Stomach smooth muscle (tissue), 2 donors: Measurements from ENCODE around the gene NXPE3.
"Not testable (repeated sequence)": the region's sequence is repeated elsewhere in the genome, so short reads cannot be mapped to it uniquely, and the experiment has no call there.

Experiments used
- H3K27ac ChIP-seq: one replicate; pipeline ENCODE4 v1.7.0; 2013; ENCODE audit warnings: mild to moderate bottlenecking, low read length, inconsistent platforms
- H3K27me3 ChIP-seq, 2 donors: one replicate each; pipeline ENCODE4 v1.7.0; 2013; ENCODE audit warnings: low read length in 2 of 2; ENCODE audit not compliant: insufficient read depth in 2 of 2, control insufficient read depth in 1 of 2
- H3K36me3 ChIP-seq, 2 donors: one replicate each; pipeline ENCODE4 v1.7.0; 2013; ENCODE audit warnings: low read length in 2 of 2; ENCODE audit not compliant: control insufficient read depth in 2 of 2, insufficient read depth in 2 of 2
- H3K4me1 ChIP-seq: one replicate; pipeline ENCODE4 v1.7.0; 2013; ENCODE audit warnings: low read length; ENCODE audit not compliant: control insufficient read depth, insufficient read depth
- H3K4me3 ChIP-seq, 2 donors: one replicate each; pipeline ENCODE4 v1.7.0; 2013; ENCODE audit warnings: low read length in 2 of 2
- H3K9ac ChIP-seq, 2 donors: one replicate each; pipeline ENCODE4 v1.7.0; 2013; ENCODE audit warnings: low read length in 2 of 2, mild to moderate bottlenecking in 1 of 2
- H3K9me3 ChIP-seq, 2 donors: one replicate each; pipeline ENCODE4 v1.7.0; 2013; ENCODE audit warnings: low read length in 2 of 2; ENCODE audit not compliant: control insufficient read depth in 2 of 2
- donor health status: healthy.
- donor health status: Pancreatic carcinoma.

NXPE3 gene

GRCh38 chr3:101862416-101863165 is 83.6 kb downstream of the NXPE3 start:
- Histone ChIP-seq H3K27ac (no peak overlapping the region), H3K9me3 (no peaks in the 10 kb centered on the region), H3K4me1 (peaks cover 3% of the 10 kb centered on the region), H3K9ac (no peak overlapping the region), H3K4me3 (no peak overlapping the region), H3K27me3 (no peaks in the 10 kb centered on the region), H3K36me3 (peaks cover 15 to 36% of the 10 kb centered on the region in 2 donors)

GRCh38 chr3:101864926-101865325 is 85.9 kb downstream of the NXPE3 start:
- H3K4me1 ChIP-seq, H3K27me3 ChIP-seq, H3K9ac ChIP-seq, H3K27ac ChIP-seq, H3K9me3 ChIP-seq, H3K4me3 ChIP-seq: not testable (repeated sequence)
- peaks cover 6 to 16% of the 10 kb centered on the region in 2 donors for H3K36me3 ChIP-seq

GRCh38 chr3:101865751-101866509 is 86.9 kb downstream of the NXPE3 start:
- H3K4me1 ChIP-seq: peaks cover 3% of the 10 kb centered on the region
- no peak overlapping the region for H3K9ac ChIP-seq
- no peaks in the 10 kb centered on the region for H3K9me3 ChIP-seq
- H3K27ac ChIP-seq: no peak overlapping the region
- peaks cover 0 to 10% of the 10 kb centered on the region in 2 donors for H3K36me3 ChIP-seq
- no peak overlapping the region for H3K4me3 ChIP-seq
- H3K27me3 ChIP-seq: no peaks in the 10 kb centered on the region

DNA sequence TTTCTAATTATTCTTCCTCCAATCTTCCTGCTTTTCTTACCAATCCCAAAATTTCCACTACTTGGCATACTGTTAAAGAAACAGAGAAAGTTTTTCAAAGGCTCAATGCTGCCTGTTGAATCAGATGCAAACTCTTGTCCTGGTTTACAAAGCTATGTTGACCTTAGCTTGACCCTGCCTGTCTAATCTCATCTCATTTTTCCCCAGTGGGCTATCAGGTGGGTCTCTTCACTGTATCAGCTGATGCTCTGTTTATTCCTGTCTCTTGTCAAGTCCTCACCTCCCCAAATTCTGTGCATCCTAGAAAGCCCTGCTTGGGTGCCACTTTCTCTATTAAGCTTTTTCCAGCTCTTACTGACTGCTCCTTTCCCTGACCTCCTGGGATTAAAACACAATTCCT is 88.5 kb downstream of the NXPE3 start:
- no peaks in the 10 kb centered on the region for H3K9me3 ChIP-seq
- H3K4me1 ChIP-seq: peaks cover 3% of the 10 kb centered on the region
- no peak overlapping the region for H3K4me3 ChIP-seq
- H3K9ac ChIP-seq: no peak overlapping the region
- no peak overlapping the region for H3K27ac ChIP-seq
- no peaks in the 10 kb centered on the region for H3K27me3 ChIP-seq
- no peaks in the 10 kb centered on the region for H3K36me3 ChIP-seq

GRCh38 chr3:101867996-101868395 is 89.0 kb downstream of the NXPE3 start:
- H3K27ac ChIP-seq: no peak overlapping the region
- H3K9ac ChIP-seq: no peak overlapping the region

DNA sequence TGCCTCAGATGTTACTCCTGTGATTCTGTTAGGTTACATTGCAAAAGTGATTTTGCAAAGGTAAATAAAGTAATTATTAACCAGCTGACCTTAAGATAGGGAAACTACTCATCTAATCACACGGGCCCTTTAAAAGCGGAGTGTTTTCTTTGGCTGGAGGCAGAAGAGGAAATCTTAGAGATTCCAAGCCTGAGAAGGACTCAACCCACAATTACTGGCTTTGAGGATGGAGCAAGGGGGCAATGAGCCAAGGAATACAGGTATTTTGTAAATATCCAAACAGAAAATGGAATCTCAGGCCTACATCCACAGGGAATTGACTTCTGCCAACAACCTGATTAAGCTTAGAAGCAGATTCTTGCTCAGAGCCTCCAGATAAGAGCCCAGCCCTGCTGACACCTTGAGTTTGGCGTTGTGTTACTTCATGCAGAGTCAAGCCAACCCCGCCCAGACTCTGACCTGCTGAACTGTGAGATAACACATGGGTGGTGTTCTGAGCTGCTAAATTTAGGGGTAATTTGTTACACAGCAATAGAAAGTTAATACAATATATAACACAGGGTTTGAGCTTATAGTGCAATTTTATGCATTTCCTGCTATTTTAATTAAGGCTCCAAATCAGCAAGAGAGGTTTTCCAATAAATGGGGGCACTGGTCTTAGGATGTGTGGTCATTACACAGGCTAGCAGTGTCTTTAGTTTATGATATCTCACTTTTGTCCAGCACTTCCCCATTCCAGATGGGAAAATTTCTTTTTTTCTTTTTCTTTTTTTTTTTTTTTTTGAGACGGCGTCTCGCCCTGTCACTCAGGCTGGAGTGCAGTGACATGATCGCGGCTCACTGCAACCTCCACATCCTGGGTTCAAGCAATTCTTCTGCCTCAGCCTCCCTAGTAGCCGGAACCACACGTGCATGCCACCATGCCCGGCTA is 89.8 kb downstream of the NXPE3 start:
- no peaks in the 10 kb centered on the region for H3K9me3 ChIP-seq
- H3K36me3 ChIP-seq: no peaks in the 10 kb centered on the region
- H3K27me3 ChIP-seq: no peaks in the 10 kb centered on the region
- peaks cover 3% of the 10 kb centered on the region for H3K4me1 ChIP-seq
- H3K4me3 ChIP-seq: no peak overlapping the region
- H3K27ac ChIP-seq: no peak overlapping the region
- H3K9ac ChIP-seq: no peak overlapping the region

More at GRCh38 chr3:101867996-101868395, 89.0 kb downstream of the NXPE3 start:
- Histone ChIP-seq H3K9me3 (no peaks in the 10 kb centered on the region), H3K27me3 (no peaks in the 10 kb centered on the region), H3K36me3 (no peaks in the 10 kb centered on the region), H3K4me3 (no peak overlapping the region), H3K4me1 (peaks cover 3% of the 10 kb centered on the region)

- Histone ChIP-seq H3K36me3 (no peaks in the 10 kb centered on the region), H3K4me3 (no peak overlapping the region), H3K27ac (no peak overlapping the region), H3K4me1 (peaks cover 3% of the 10 kb centered on the region), H3K27me3 (no peaks in the 10 kb centered on the region), H3K9ac (no peak overlapping the region), H3K9me3 (no peaks in the 10 kb centered on the region)
These were observed 91.1 kb downstream of the NXPE3 start for GRCh38 chr3:101870138-101870537.

DNA sequence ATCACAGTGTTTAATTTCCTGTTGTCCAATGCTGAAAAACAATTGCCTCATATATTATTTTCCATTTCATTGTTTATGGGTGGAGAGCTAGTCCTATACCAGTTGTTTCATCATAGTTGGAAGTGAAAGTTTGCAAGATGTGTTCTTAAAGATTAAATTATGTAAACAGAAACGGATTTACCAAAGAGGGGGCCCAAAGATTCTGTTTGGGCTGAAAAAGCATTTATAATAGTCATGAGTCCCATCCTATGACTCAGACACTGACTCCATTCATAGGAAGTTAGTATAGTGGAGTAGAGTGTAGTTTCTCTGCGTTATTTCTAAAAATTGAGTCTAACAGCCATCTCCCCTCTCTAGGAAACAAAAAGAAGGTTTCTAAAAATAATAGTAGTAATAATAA is 94.6 kb downstream of the NXPE3 start:
- no peak overlapping the region for H3K27ac ChIP-seq
- H3K36me3 ChIP-seq: no peaks in the 10 kb centered on the region
- no peaks in the 10 kb centered on the region for H3K27me3 ChIP-seq

GRCh38 chr3:101876142-101876541 is 97.1 kb downstream of the NXPE3 start:
- Histone ChIP-seq H3K4me3 (no peak overlapping the region), H3K4me1 (no peaks in the 10 kb centered on the region), H3K36me3 (no peaks in the 10 kb centered on the region)

More for the DNA sequence above, 94.6 kb downstream of the NXPE3 start:
- no peak overlapping the region for H3K9ac ChIP-seq
- no peaks in the 10 kb centered on the region for H3K4me1 ChIP-seq
- no peak overlapping the region for H3K4me3 ChIP-seq
- H3K9me3 ChIP-seq: no peaks in the 10 kb centered on the region

More at GRCh38 chr3:101876142-101876541, 97.1 kb downstream of the NXPE3 start:
- no peak overlapping the region for H3K27ac ChIP-seq
- H3K9ac ChIP-seq: no peak overlapping the region
- no peaks in the 10 kb centered on the region for H3K9me3 ChIP-seq
- no peaks in the 10 kb centered on the region for H3K27me3 ChIP-seq
